Stomach (tissue), 9 donors: ENCODE data around the gene CELSR1. TPM values are rescaled to one million over a fixed set of nuclear protein-coding genes. Genes with fewer than 3 reads are reported as not detected.

Experiments
- DNase-seq, 2 donors: peaks; one replicate each; pipeline versions ENCODE4 v3.0.0 to v3.0.0-alpha.2; 2013 to 2019
- H3K27ac ChIP-seq, 5 donors: fragments of 200-600 bp in 4 of 5; sonication (generic) in 4 of 5; one replicate each; pipeline ENCODE4 v1.5.1; 2013 to 2019; ENCODE audit warnings: mild to moderate bottlenecking in 1 of 5, moderate library complexity in 1 of 5
- H3K27me3 ChIP-seq, 3 donors: fragments of 200-600 bp; sonication (generic); one replicate each; pipeline ENCODE4 v1.5.1; 2017 to 2019; ENCODE audit warnings: mixed run types in 1 of 3
- H3K36me3 ChIP-seq, 4 donors: fragments of 200-600 bp; sonication (generic); 1 replicate in 3 of 4; 2 replicates in 1 of 4; pipeline ENCODE4 v1.5.1; 2016 to 2019
- H3K4me1 ChIP-seq, 4 donors: fragments of 200-600 bp; sonication (generic); one replicate each; pipeline ENCODE4 v1.5.1; 2016 to 2019
- H3K4me3 ChIP-seq, 4 donors: fragments of 200-600 bp; sonication (generic) in 3 of 4; one replicate each; pipeline ENCODE4 v1.5.1; 2016 to 2019; ENCODE audit warnings: mild to moderate bottlenecking in 1 of 4
- H3K9me3 ChIP-seq, 4 donors: fragments of 200-600 bp; sonication (generic); one replicate each; pipeline ENCODE4 v1.5.1; 2016 to 2019
- CTCF ChIP-seq, 7 experiments: fragments of 450-650 bp in 4 of 7; fragments of 200-600 bp in 3 of 7; sonication (generic) in 3 of 7; IDR thresholded peaks; one replicate each; pipeline ENCODE4 v1.5.1; 2016 to 2019; ENCODE audit warnings: antibody characterized with exemption in 7 of 7, control low read depth in 2 of 7, mild to moderate bottlenecking in 1 of 7
- EP300 ChIP-seq: sonication (generic); formaldehyde crosslinking; IDR thresholded peaks from one replicate; pipeline ENCODE4 v1.6.1; 2017; ENCODE audit warnings: antibody characterized with exemption
- POLR2A ChIP-seq, 4 donors: fragments of 450-650 bp; IDR thresholded peaks; one replicate each; pipeline ENCODE4 v1.6.1; 2016; ENCODE audit warnings: antibody characterized with exemption in 4 of 4, control low read depth in 2 of 4, mild to moderate bottlenecking in 1 of 4, moderate library complexity in 1 of 4
- POLR2AphosphoS5 ChIP-seq, 3 donors: sonication (generic); formaldehyde crosslinking; IDR thresholded peaks; one replicate each; pipeline ENCODE4 v1.6.1; 2016; ENCODE audit warnings: antibody characterized with exemption in 3 of 3
- WGBS, 5 donors: extraction: QIAGEN DNeasy Blood & Tissue Kit in 3 of 5; methylation state at CpG; one replicate each; pipeline versions ENCODE4 v1.1.5 to v1.1.7; 2013 to 2018; 5-methylcytosine and 5-hydroxymethylcytosine counted together
- intact Hi-C: fragments of 100-400 bp; cut with DNase I; formaldehyde crosslinking; loops from one replicate; pipeline ENCODE4 v1.15.1; 2023; ENCODE audit warnings: low total_unique reads
- polyA plus RNA-seq, 3 donors: library from polyadenylated mRNA; stranded (reverse); fragments of 200-250 nt; gene quantifications; one replicate each; pipeline ENCODE4 v1.2.3, GENCODE V29; 2013
- total RNA-seq, 5 donors: library from RNA; depleted of rRNA; stranded (reverse); fragments of >200 nt; gene quantifications; one replicate each; pipeline versions ENCODE4 v1.1.0 to v1.2.3, GENCODE V29; 2014 to 2016
- donor health status: healthy with polysubstance abuse.
- donor health status: Bipolar disorder and iron deficiency.
- donor health status: healthy.

Gene CELSR1
- total and polyA plus RNA-seq, 8 donors = 0.29 to 78.2 (median 13.4) TPM

- 85 to 88% (median 87%) methylated on average over 14 to 17 of the region's 17 CpGs for WGBS, 5 donors
- no peaks in the 10 kb centered on the region for H3K36me3 ChIP-seq
- intact Hi-C loops = no loop called here
Observed at GRCh38 chr22:46549971-46550641, 12.7 kb upstream of the CELSR1 start.

GRCh38 chr22:46549563-46549840 is 12.1 kb upstream of the CELSR1 start:
- 72 to 78% (median 74%) methylated on average over 4 of the region's 4 CpGs for WGBS, 5 donors
- intact Hi-C loops = no loop called here
- H3K4me1 ChIP-seq = peaks cover 27 to 54% (median 37%) of the 10 kb centered on the region in 4 donors
- peaks cover 0 to 10% (median 7%) of the 10 kb centered on the region in 4 donors for H3K9me3 ChIP-seq
- no peaks in the 10 kb centered on the region for H3K27me3 ChIP-seq
- H3K27ac ChIP-seq = no peak overlapping the region
- H3K4me3 ChIP-seq = no peak overlapping the region
- no peaks in the 10 kb centered on the region for H3K36me3 ChIP-seq
- DNase-seq = no peak
- no peak for TF ChIP-seq POLR2A (IDR thresholded peaks at IDR 0.05)

More at GRCh38 chr22:46549971-46550641, 12.7 kb upstream of the CELSR1 start:
- TF ChIP-seq POLR2A (IDR thresholded peaks at IDR 0.05) = no peak
- TF ChIP-seq CTCF (IDR thresholded peaks at IDR 0.05) = no peak
- TF ChIP-seq POLR2AphosphoS5 (IDR thresholded peaks at IDR 0.05) = no peak
- no peak for TF ChIP-seq EP300
- H3K27ac ChIP-seq = no peak overlapping the region
- peaks cover 0 to 10% (median 7%) of the 10 kb centered on the region in 4 donors for H3K9me3 ChIP-seq
- H3K4me1 ChIP-seq = peaks cover 27 to 49% (median 36%) of the 10 kb centered on the region in 4 donors
- no peak for DNase-seq
- H3K27me3 ChIP-seq = no peaks in the 10 kb centered on the region
- no peak overlapping the region for H3K4me3 ChIP-seq

- peak overlapping the region in 4 of 5 donors; percentile 24 to 80 (median 64) for H3K27ac ChIP-seq
- H3K36me3 ChIP-seq = no peaks in the 10 kb centered on the region
- TF ChIP-seq POLR2A (IDR thresholded peaks at IDR 0.05) = no peak
- TF ChIP-seq EP300 = no peak
- TF ChIP-seq CTCF (IDR thresholded peaks at IDR 0.05) = no peak
- TF ChIP-seq POLR2AphosphoS5 (IDR thresholded peaks at IDR 0.05) = no peak
- intact Hi-C loops = no loop called here
- peaks cover 0 to 7% (median 2%) of the 10 kb centered on the region in 4 donors for H3K9me3 ChIP-seq
- H3K4me1 ChIP-seq = peaks cover 27 to 54% (median 37%) of the 10 kb centered on the region in 4 donors
- H3K4me3 ChIP-seq = no peak overlapping the region
- DNase-seq = peak in 1 of 2 donors; percentile 67
- no peaks in the 10 kb centered on the region for H3K27me3 ChIP-seq
- WGBS, 5 donors = 10 to 60% (median 50%) methylated on average over 2 to 3 of the region's 3 CpGs
Observed at GRCh38 chr22:46547883-46548244, 10.4 kb upstream of the CELSR1 start.

- H3K27ac ChIP-seq = peak overlapping the region in 4 of 5 donors; percentile 24 to 80 (median 64)
- intact Hi-C loops = no loop called here
Observed at GRCh38 chr22:46547179-46547882, 9.9 kb upstream of the CELSR1 start.

More at GRCh38 chr22:46547179-46547882, 9.9 kb upstream of the CELSR1 start:
- Histone ChIP-seq H3K4me1 (peaks cover 27 to 58% (median 40%) of the 10 kb centered on the region in 4 donors), H3K27me3 (no peaks in the 10 kb centered on the region), H3K4me3 (no peak overlapping the region), H3K9me3 (peaks cover 0 to 2% (median 0%) of the 10 kb centered on the region in 4 donors), H3K36me3 (no peaks in the 10 kb centered on the region)
- peak in 1 of 2 donors; percentile 69 for DNase-seq
- WGBS, 5 donors = 42 to 51% (median 50%) methylated on average over 14 to 21 of the region's 21 CpGs
- TF ChIP-seq CTCF (IDR thresholded peaks at IDR 0.05) (no peak), POLR2A (IDR thresholded peaks at IDR 0.05) (no peak)
